Astrocyte (in vitro differentiated cells and primary cell): ENCODE measurements around the gene PSMD3. TPM values are rescaled to one million over a fixed set of nuclear protein-coding genes. Genes with fewer than 3 reads are reported as not detected.
"Not testable (repeated sequence)": the region's sequence is repeated elsewhere in the genome, so short reads cannot be mapped to it uniquely, and the experiment has no call there.

Source experiments
- DNase-seq: peaks from one replicate; pipeline ENCODE4 v3.0.0-alpha.2; 2010; ENCODE audit warnings: low read depth
- FAIRE-seq: peaks from 2 replicates; lab custom pipeline; 2011; peaks lifted over from hg19 to GRCh38; lab: Jason Lieb, UNC
- H2AFZ ChIP-seq: 2 replicates; pipeline ENCODE4 v1.6.0; 2012; ENCODE audit warnings: low read depth, low read length, inconsistent platforms
- H3K27ac ChIP-seq: 2 replicates; pipeline ENCODE4 v1.5.1; 2011; ENCODE audit warnings: low read depth, low read length, inconsistent platforms
- H3K27me3 ChIP-seq: 2 replicates; pipeline ENCODE4 v1.6.0; 2011; ENCODE audit warnings: low read length, inconsistent platforms; ENCODE audit not compliant: insufficient read depth
- H3K36me3 ChIP-seq: 2 replicates; pipeline ENCODE4 v1.5.1; 2011; ENCODE audit warnings: low read length, inconsistent platforms; ENCODE audit not compliant: insufficient read depth
- H3K4me1 ChIP-seq: 2 replicates; pipeline ENCODE4 v1.5.1; 2011; ENCODE audit warnings: low read length, inconsistent platforms; ENCODE audit not compliant: insufficient read depth
- H3K4me2 ChIP-seq: 2 replicates; pipeline ENCODE4 v1.6.0; 2012; ENCODE audit warnings: low read length, inconsistent platforms
- H3K4me3 ChIP-seq: 2 replicates; pipeline ENCODE4 v1.5.1; 2011; ENCODE audit warnings: low read depth, mild to moderate bottlenecking, low read length, inconsistent platforms; ENCODE audit not compliant: insufficient read depth
- H3K79me2 ChIP-seq: 2 replicates; pipeline ENCODE4 v1.6.0; 2012; ENCODE audit warnings: mild to moderate bottlenecking, low read length, inconsistent platforms; ENCODE audit not compliant: insufficient read depth
- H3K9ac ChIP-seq: 2 replicates; pipeline ENCODE4 v1.6.0; 2012; ENCODE audit warnings: mild to moderate bottlenecking, low read length, inconsistent platforms
- H3K9me3 ChIP-seq: 2 replicates; pipeline ENCODE4 v1.5.1; 2012; ENCODE audit warnings: low read depth, mild to moderate bottlenecking, low read length, inconsistent platforms; ENCODE audit not compliant: insufficient read depth
- H4K20me1 ChIP-seq: 2 replicates; pipeline ENCODE4 v1.6.0; 2012; ENCODE audit warnings: low read length, inconsistent platforms; ENCODE audit not compliant: insufficient read depth
- H3K27ac Mint-ChIP-seq: one replicate; pipeline ENCODE4 v1.8.0; 2021; ENCODE audit warnings: mild to moderate bottlenecking, mixed read lengths; ENCODE audit not compliant: unreplicated experiment
- H3K27me3 Mint-ChIP-seq: one replicate; pipeline ENCODE4 v1.8.0; 2021; ENCODE audit warnings: low read depth, mixed read lengths; ENCODE audit not compliant: unreplicated experiment
- H3K36me3 Mint-ChIP-seq: one replicate; pipeline ENCODE4 v1.8.0; 2021; ENCODE audit warnings: low read depth, mixed read lengths; ENCODE audit not compliant: unreplicated experiment
- H3K4me1 Mint-ChIP-seq: one replicate; pipeline ENCODE4 v1.8.0; 2021; ENCODE audit warnings: low read depth, mixed read lengths; ENCODE audit not compliant: unreplicated experiment
- H3K4me3 Mint-ChIP-seq: one replicate; pipeline ENCODE4 v1.8.0; 2021; ENCODE audit warnings: mild to moderate bottlenecking, moderate library complexity, mixed read lengths; ENCODE audit not compliant: unreplicated experiment
- H3K9me3 Mint-ChIP-seq: one replicate; pipeline ENCODE4 v1.8.0; 2021; ENCODE audit warnings: mild to moderate bottlenecking, mixed read lengths; ENCODE audit not compliant: unreplicated experiment
- EZH2 ChIP-seq: IDR thresholded peaks from 2 replicates; pipeline ENCODE4 v1.6.1; 2012; ENCODE audit warnings: mild to moderate bottlenecking, low read length, inconsistent platforms; ENCODE audit not compliant: insufficient read depth
- total RNA-seq: library from RNA; stranded (reverse); gene quantifications from 2 replicates; pipeline ENCODE4 v1.2.1, GENCODE V29; 2021
- TF ChIP-seq, protein P1 (sequence below): IDR thresholded peaks from 2 replicates; pipeline ENCODE4 v1.5.1; 2011; ENCODE audit warnings: low read depth, mild to moderate bottlenecking, inconsistent platforms, low read length, moderate library complexity; ENCODE audit not compliant: insufficient read depth

PSMD3 gene
- total RNA-seq, 1 donor from 2014 or later, result 129 TPM

DNA sequence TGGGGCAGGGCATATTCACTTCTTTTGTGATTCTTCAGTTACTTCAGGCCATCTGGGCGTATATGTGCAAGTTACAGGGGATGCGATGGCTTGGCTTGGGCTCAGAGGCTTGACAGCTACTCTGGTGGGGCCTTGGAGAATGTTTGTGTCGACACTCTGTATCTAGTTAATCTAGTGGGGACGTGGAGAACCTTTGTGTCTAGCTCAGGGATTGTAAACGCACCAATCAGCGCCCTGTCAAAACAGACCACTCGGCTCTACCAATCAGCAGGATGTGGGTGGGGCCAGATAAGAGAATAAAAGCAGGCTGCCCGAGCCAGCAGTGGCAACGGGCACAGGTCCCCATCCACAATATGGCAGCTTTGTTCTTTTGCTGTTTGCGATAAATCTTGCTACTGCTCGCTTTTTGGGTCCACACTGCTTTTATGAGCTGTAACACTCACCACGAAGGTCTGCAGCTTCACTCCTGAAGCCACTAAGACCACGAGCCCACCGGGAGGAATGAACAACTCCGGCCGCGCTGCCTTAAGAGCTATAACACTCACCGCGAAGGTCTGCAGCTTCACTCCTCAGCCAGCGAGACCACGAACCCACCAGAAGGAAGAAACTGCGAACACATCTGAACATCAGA lies 31.5 kb downstream of the PSMD3 start:
- not testable (repeated sequence) for H3K27me3 ChIP-seq, H3K4me3 ChIP-seq, DNase-seq, H4K20me1 ChIP-seq, H3K4me1 ChIP-seq, H3K27me3 Mint-ChIP-seq, H3K4me3 Mint-ChIP-seq, H3K36me3 Mint-ChIP-seq, H3K9me3 ChIP-seq, H3K9ac ChIP-seq, H3K4me2 ChIP-seq, H3K27ac ChIP-seq, H2AFZ ChIP-seq, H3K36me3 ChIP-seq, H3K4me1 Mint-ChIP-seq, H3K9me3 Mint-ChIP-seq, H3K27ac Mint-ChIP-seq, H3K79me2 ChIP-seq, FAIRE-seq

- no peak for DNase-seq
- no peak overlapping the region for H3K27ac Mint-ChIP-seq
- H3K36me3 Mint-ChIP-seq, result peaks cover 2% of the 10 kb centered on the region
- no peaks in the 10 kb centered on the region for H3K36me3 ChIP-seq
- H2AFZ ChIP-seq, result peak overlapping the region; percentile 78
- peaks cover 3% of the 10 kb centered on the region for H3K4me1 Mint-ChIP-seq
- no peak overlapping the region for H3K9ac ChIP-seq
- no peaks in the 10 kb centered on the region for H3K9me3 ChIP-seq
- FAIRE-seq, result no peak
- H3K4me3 Mint-ChIP-seq, result no peak overlapping the region
- no peaks in the 10 kb centered on the region for H3K9me3 Mint-ChIP-seq
- H3K27ac ChIP-seq, result no peak overlapping the region
- H3K4me1 ChIP-seq, result peaks cover 22% of the 10 kb centered on the region
- no peaks in the 10 kb centered on the region for H3K79me2 ChIP-seq
- no peak overlapping the region for H3K4me3 ChIP-seq
- TF ChIP-seq, protein P1, sequence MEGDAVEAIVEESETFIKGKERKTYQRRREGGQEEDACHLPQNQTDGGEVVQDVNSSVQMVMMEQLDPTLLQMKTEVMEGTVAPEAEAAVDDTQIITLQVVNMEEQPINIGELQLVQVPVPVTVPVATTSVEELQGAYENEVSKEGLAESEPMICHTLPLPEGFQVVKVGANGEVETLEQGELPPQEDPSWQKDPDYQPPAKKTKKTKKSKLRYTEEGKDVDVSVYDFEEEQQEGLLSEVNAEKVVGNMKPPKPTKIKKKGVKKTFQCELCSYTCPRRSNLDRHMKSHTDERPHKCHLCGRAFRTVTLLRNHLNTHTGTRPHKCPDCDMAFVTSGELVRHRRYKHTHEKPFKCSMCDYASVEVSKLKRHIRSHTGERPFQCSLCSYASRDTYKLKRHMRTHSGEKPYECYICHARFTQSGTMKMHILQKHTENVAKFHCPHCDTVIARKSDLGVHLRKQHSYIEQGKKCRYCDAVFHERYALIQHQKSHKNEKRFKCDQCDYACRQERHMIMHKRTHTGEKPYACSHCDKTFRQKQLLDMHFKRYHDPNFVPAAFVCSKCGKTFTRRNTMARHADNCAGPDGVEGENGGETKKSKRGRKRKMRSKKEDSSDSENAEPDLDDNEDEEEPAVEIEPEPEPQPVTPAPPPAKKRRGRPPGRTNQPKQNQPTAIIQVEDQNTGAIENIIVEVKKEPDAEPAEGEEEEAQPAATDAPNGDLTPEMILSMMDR, result no peak
- H4K20me1 ChIP-seq, result no peaks in the 10 kb centered on the region
- peak overlapping the region; percentile 13 for H3K4me2 ChIP-seq
- no peaks in the 10 kb centered on the region for H3K27me3 ChIP-seq
- peaks cover 2% of the 10 kb centered on the region for H3K27me3 Mint-ChIP-seq
Observed at GRCh38 chr17:40014375-40014980, 33.9 kb downstream of the PSMD3 start.

GRCh38 chr17:40015005-40015997 lies 34.7 kb downstream of the PSMD3 start, which contains the start of gene CSF3:
Gene CSF3, plus strand, starts transcription at chr17:40015440. Its CDS starts 35 bp downstream, at chr17:40015475.
- no peak for FAIRE-seq

More at GRCh38 chr17:40015005-40015997, 34.7 kb downstream of the PSMD3 start, which contains the start of gene CSF3:
- Histone ChIP-seq H3K9me3 (no peaks in the 10 kb centered on the region), H3K9ac (no peak within 1 kb of the TSS), H3K4me3 (no peak within 1 kb of the TSS), H3K36me3 (no peaks in the 10 kb centered on the region), H4K20me1 (no peaks in the 10 kb centered on the region), H3K27ac (no peak within 1 kb of the TSS), H2AFZ (peak within 1 kb of the TSS; percentile 78), H3K4me2 (peak within 1 kb of the TSS; percentile 13), H3K4me1 (peaks cover 28% of the 10 kb centered on the region), H3K79me2 (no peaks in the 10 kb centered on the region), H3K27me3 (no peaks in the 10 kb centered on the region)
- no peak within 1 kb of the TSS for H3K27ac Mint-ChIP-seq
- no peaks in the 10 kb centered on the region for H3K27me3 Mint-ChIP-seq
- H3K4me3 Mint-ChIP-seq, result peak within 1 kb of the TSS; percentile 20
- TF ChIP-seq, protein P1, result no peak
- no peak for TF ChIP-seq EZH2
- H3K36me3 Mint-ChIP-seq, result peaks cover 7% of the 10 kb centered on the region
- DNase-seq, result no peak
- no peaks in the 10 kb centered on the region for H3K9me3 Mint-ChIP-seq
- H3K4me1 Mint-ChIP-seq, result peaks cover 3% of the 10 kb centered on the region
